ENCODE measurements around the gene NAB1.

DNA sequence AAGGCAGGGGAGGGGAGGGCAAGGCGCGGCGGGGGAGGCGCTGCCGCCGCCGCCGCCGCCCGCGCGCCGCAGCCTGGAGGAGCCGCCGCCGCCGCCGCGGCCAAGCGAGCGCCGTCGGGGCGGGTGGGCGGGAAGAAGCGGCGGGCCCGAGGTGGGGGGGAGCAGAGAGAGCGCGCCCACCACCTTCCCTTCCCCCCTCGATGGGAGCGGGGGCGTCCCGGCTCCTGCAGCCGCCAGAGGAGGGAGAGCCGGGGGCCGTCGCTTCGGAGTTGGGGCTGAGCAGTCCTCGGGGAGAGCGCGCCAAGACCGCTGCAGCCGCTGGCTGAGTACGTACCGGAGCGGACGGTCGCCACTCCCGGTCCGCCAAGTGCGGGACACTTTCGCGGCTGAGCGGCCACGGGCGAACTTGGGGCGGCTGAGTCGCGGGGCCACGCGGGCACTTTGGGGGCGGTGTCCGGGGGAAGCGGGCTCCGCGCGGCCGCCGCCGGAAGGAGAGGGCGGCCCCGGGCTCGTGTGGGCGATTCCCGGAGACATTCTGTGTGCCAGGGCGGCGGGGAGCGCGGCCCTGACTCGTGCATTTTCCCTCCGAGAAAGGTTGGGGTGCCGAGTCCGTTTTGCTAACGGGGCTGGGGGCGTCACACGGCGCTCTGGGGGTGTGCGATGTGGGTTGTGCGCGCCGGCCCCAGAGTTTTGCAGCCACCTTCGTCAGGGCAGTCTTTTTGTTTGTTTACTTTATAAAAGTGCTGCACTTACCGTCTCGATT lies at the start of gene NAB1:
- TF ChIP-seq EZH2phosphoT487 (IDR thresholded peaks at IDR 0.05; ENCODE audit: unreplicated experiment): no peak
- TF ChIP-seq, protein P1, sequence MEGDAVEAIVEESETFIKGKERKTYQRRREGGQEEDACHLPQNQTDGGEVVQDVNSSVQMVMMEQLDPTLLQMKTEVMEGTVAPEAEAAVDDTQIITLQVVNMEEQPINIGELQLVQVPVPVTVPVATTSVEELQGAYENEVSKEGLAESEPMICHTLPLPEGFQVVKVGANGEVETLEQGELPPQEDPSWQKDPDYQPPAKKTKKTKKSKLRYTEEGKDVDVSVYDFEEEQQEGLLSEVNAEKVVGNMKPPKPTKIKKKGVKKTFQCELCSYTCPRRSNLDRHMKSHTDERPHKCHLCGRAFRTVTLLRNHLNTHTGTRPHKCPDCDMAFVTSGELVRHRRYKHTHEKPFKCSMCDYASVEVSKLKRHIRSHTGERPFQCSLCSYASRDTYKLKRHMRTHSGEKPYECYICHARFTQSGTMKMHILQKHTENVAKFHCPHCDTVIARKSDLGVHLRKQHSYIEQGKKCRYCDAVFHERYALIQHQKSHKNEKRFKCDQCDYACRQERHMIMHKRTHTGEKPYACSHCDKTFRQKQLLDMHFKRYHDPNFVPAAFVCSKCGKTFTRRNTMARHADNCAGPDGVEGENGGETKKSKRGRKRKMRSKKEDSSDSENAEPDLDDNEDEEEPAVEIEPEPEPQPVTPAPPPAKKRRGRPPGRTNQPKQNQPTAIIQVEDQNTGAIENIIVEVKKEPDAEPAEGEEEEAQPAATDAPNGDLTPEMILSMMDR (conservative IDR thresholded peaks at IDR 0.05; ENCODE audit: low read depth in 2 of 2): no peak
- no peak for TF ChIP-seq EZH2 (IDR thresholded peaks at IDR 0.05; ENCODE audit: low read depth, unreplicated experiment)
- no peak for TF ChIP-seq POLR2AphosphoS5 (IDR thresholded peaks at IDR 0.05; ENCODE audit: low read depth)
- TF ChIP-seq, protein P2, sequence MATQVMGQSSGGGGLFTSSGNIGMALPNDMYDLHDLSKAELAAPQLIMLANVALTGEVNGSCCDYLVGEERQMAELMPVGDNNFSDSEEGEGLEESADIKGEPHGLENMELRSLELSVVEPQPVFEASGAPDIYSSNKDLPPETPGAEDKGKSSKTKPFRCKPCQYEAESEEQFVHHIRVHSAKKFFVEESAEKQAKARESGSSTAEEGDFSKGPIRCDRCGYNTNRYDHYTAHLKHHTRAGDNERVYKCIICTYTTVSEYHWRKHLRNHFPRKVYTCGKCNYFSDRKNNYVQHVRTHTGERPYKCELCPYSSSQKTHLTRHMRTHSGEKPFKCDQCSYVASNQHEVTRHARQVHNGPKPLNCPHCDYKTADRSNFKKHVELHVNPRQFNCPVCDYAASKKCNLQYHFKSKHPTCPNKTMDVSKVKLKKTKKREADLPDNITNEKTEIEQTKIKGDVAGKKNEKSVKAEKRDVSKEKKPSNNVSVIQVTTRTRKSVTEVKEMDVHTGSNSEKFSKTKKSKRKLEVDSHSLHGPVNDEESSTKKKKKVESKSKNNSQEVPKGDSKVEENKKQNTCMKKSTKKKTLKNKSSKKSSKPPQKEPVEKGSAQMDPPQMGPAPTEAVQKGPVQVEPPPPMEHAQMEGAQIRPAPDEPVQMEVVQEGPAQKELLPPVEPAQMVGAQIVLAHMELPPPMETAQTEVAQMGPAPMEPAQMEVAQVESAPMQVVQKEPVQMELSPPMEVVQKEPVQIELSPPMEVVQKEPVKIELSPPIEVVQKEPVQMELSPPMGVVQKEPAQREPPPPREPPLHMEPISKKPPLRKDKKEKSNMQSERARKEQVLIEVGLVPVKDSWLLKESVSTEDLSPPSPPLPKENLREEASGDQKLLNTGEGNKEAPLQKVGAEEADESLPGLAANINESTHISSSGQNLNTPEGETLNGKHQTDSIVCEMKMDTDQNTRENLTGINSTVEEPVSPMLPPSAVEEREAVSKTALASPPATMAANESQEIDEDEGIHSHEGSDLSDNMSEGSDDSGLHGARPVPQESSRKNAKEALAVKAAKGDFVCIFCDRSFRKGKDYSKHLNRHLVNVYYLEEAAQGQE (IDR thresholded peaks at IDR 0.05; ENCODE audit: unreplicated experiment): no peak

Measured in GM23338 (cell line).